ENCODE measurements around the gene MRTO4.
A peak's percentile ranks its signal among the peaks of the same experiment; 100 is the strongest.
"Not testable (repeated sequence)": the region's sequence is repeated elsewhere in the genome, so short reads cannot be mapped to it uniquely, and the experiment has no call there.

The MRTO4 gene

DNA sequence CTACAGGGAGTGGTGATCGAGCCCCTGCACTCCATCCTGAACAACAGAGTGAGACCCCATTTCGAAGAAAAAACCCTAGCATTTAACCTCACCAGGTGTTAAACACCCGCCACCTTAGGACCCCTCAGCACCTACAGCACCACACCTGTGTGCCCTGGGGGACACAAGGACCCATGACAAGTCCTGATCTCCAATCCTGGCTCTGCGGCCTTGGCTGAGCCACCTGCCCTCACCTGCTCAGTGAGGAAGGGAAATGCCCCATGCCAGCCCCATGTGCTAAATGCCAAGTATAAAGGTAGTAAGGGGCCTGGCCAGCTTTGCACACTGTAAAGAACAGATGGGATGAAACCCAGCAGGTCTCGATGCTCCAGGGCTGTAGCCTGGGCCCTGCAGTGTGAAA lies 11.1 kb downstream of the MRTO4 start:
- Histone ChIP-seq H3K79me1 (ENCODE audit: low read depth, low read length) (no peaks in the 10 kb centered on the region), H2AFZ (ENCODE audit: low read length) (no peak overlapping the region), H3K4ac (ENCODE audit: low read length) (no peak overlapping the region), H3K4me2 (ENCODE audit: insufficient read depth, low read length, poor library complexity, severe bottlenecking) (no peak overlapping the region), H2BK15ac (ENCODE audit: low read length) (no peak overlapping the region), H3K36me3 (replicated peaks in 1 of 2; ENCODE audit: control insufficient read depth in 2 of 2, insufficient read depth in 2 of 2, low read length in 2 of 2) (peaks cover 16 to 34% of the 10 kb centered on the region in 2 donors), H4K8ac (ENCODE audit: low read depth, low read length) (no peak overlapping the region), H2BK120ac (ENCODE audit: low read depth, low read length) (no peak overlapping the region), H2BK5ac (ENCODE audit: low read length) (no peak overlapping the region), H3K27me3 (ENCODE audit: control insufficient read depth in 3 of 3, insufficient read depth in 3 of 3, low read depth in 1 of 3, low read length in 3 of 3) (peaks cover 0 to 2% (median 0%) of the 10 kb centered on the region in 3 experiments), H3K14ac (ENCODE audit: low read length) (no peak overlapping the region), H3K9ac (ENCODE audit: low read depth, low read length, poor library complexity) (no peak overlapping the region), H3K27ac (replicated peaks; ENCODE audit: low read length) (no peak overlapping the region), H2AK5ac (ENCODE audit: low read depth, low read length) (no peak overlapping the region), H3K18ac (ENCODE audit: low read length) (no peak overlapping the region), H3K23ac (ENCODE audit: low read depth, low read length, poor library complexity) (peak overlapping the region; percentile 25), H4K91ac (ENCODE audit: low read depth, low read length, poor library complexity) (no peak overlapping the region), H3K4me1 (ENCODE audit: control insufficient read depth in 2 of 2, insufficient read depth in 1 of 2, low read depth in 1 of 2, low read length in 2 of 2) (no peaks in the 10 kb centered on the region), H3K9me3 (replicated peaks in 1 of 2; ENCODE audit: control insufficient read depth in 2 of 2, insufficient read depth in 1 of 2, low read depth in 1 of 2, low read length in 2 of 2) (no peaks in the 10 kb centered on the region), H3K4me3 (ENCODE audit: low read length in 2 of 2) (no peak overlapping the region), H2BK12ac (ENCODE audit: low read length) (no peak overlapping the region)
- DNase-seq (ENCODE audit: low spot score): no peak
- no CpG with 5 or more reads among the region's 5 CpGs for WGBS, 2 donors (ENCODE audit: extremely low coverage in 2 of 2, insufficient read length in 2 of 2, insufficient replicate concordance in 1 of 2)

DNA sequence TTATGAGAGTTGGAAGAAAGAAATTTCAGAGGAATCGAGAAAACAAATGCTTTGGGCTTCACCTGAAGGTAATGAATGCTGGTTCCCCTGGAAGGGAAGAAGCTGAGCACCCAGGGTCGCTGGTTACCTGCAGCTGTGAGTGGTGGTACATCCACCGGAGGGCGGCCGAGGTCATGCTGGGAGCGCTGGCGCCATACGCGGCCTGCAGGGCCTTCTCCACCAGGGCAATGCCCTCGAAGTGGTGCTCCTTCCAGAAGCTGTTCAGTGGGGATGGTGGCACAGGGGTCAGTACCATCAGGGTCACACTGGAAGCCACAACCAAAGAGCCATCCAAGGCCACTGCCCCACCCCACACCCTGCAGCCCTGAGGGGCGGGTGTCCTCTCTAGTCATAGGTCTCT lies 16.8 kb downstream of the MRTO4 start:
- H3K79me1 ChIP-seq (ENCODE audit: low read depth, low read length): no peaks in the 10 kb centered on the region
- no peaks in the 10 kb centered on the region for H3K36me3 ChIP-seq (replicated peaks in 1 of 2; ENCODE audit: control insufficient read depth in 2 of 2, insufficient read depth in 2 of 2, low read length in 2 of 2)
- no peak overlapping the region for H3K27ac ChIP-seq (replicated peaks; ENCODE audit: low read length)
- H3K9me3 ChIP-seq (replicated peaks in 1 of 2; ENCODE audit: control insufficient read depth in 2 of 2, insufficient read depth in 1 of 2, low read depth in 1 of 2, low read length in 2 of 2): no peaks in the 10 kb centered on the region
- no peak overlapping the region for H4K91ac ChIP-seq (ENCODE audit: low read depth, low read length, poor library complexity)
- peaks cover 0 to 2% (median 0%) of the 10 kb centered on the region in 3 experiments for H3K27me3 ChIP-seq (ENCODE audit: control insufficient read depth in 3 of 3, insufficient read depth in 3 of 3, low read depth in 1 of 3, low read length in 3 of 3)
- no peak overlapping the region for H3K14ac ChIP-seq (ENCODE audit: low read length)
- no CpG with 5 or more reads among the region's 11 CpGs for WGBS, 2 donors (ENCODE audit: extremely low coverage in 2 of 2, insufficient read length in 2 of 2, insufficient replicate concordance in 1 of 2)
- no peak overlapping the region for H2BK12ac ChIP-seq (ENCODE audit: low read length)
- H3K9ac ChIP-seq (ENCODE audit: low read depth, low read length, poor library complexity): no peak overlapping the region
- no peak overlapping the region for H2AK5ac ChIP-seq (ENCODE audit: low read depth, low read length)
- H2BK120ac ChIP-seq (ENCODE audit: low read depth, low read length): no peak overlapping the region
- H3K4me3 ChIP-seq (ENCODE audit: low read length in 2 of 2): no peak overlapping the region
- H3K23ac ChIP-seq (ENCODE audit: low read depth, low read length, poor library complexity): no peak overlapping the region
- no peak for DNase-seq (ENCODE audit: low spot score)
- no peak overlapping the region for H2BK15ac ChIP-seq (ENCODE audit: low read length)
- no peak overlapping the region for H4K8ac ChIP-seq (ENCODE audit: low read depth, low read length)
- no peak overlapping the region for H3K4me2 ChIP-seq (ENCODE audit: insufficient read depth, low read length, poor library complexity, severe bottlenecking)
- no peaks in the 10 kb centered on the region for H3K4me1 ChIP-seq (ENCODE audit: control insufficient read depth in 2 of 2, insufficient read depth in 1 of 2, low read depth in 1 of 2, low read length in 2 of 2)
- no peak overlapping the region for H2BK5ac ChIP-seq (ENCODE audit: low read length)
- no peak overlapping the region for H2AFZ ChIP-seq (ENCODE audit: low read length)
- H3K18ac ChIP-seq (ENCODE audit: low read length): no peak overlapping the region
- no peak overlapping the region for H3K4ac ChIP-seq (ENCODE audit: low read length)

DNA sequence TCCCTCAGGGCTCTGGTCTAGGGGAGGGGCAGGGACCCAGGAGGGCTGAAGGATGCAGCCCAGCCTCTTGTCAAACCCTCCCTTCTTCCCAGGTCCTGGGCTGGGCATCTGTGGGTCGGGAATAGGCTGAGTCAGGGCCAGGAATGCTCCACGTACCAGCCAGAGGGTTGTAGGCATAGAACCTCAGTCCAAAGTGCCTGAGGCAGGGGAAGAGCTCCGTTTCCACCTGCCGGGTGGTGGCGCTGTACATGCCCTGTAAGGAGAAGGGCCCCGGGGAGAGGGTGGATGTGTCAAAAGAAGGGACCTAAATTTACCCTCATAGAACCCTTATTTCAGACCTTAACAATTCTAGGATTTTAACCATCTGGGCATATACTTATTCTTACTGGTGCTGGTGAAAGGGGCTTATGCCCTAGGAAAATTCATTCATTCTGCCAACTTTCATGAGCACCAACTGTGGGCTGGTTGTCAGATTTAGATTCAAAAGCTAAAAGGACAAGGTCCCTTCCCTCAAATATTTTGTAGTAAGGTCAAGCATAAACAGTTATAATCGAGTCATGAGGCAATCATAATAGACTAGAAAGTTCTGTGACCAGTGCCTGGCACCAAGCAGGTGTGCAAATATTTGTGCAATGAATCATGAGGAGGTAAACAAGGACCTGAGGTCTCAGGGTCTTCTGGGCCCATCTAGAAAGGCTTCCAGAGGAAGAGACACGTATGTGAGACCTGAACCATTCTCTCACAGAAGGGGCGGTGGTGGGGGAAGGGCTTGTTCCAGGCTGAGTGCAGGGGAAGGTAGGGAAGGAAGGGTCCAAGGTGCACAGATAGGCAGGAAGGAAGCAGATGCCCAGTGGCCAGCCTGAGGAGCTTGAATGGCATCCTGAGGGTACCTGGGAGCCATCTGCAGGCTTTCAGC lies 18.1 kb downstream of the MRTO4 start:
- not testable (repeated sequence) for H3K4me3 ChIP-seq (ENCODE audit: low read length in 2 of 2); H3K9me3 ChIP-seq (replicated peaks in 1 of 2; ENCODE audit: control insufficient read depth in 2 of 2, insufficient read depth in 1 of 2, low read depth in 1 of 2, low read length in 2 of 2); H2BK15ac ChIP-seq (ENCODE audit: low read length); H3K4me1 ChIP-seq (ENCODE audit: control insufficient read depth in 2 of 2, insufficient read depth in 1 of 2, low read depth in 1 of 2, low read length in 2 of 2); H2BK5ac ChIP-seq (ENCODE audit: low read length); H3K23ac ChIP-seq (ENCODE audit: low read depth, low read length, poor library complexity); H3K18ac ChIP-seq (ENCODE audit: low read length); H2AK5ac ChIP-seq (ENCODE audit: low read depth, low read length); H3K27ac ChIP-seq (replicated peaks; ENCODE audit: low read length); H3K4ac ChIP-seq (ENCODE audit: low read length); H3K79me1 ChIP-seq (ENCODE audit: low read depth, low read length); H2AFZ ChIP-seq (ENCODE audit: low read length); DNase-seq (ENCODE audit: low spot score); H4K8ac ChIP-seq (ENCODE audit: low read depth, low read length); H3K27me3 ChIP-seq (ENCODE audit: control insufficient read depth in 3 of 3, insufficient read depth in 3 of 3, low read depth in 1 of 3, low read length in 3 of 3); H2BK12ac ChIP-seq (ENCODE audit: low read length); H3K9ac ChIP-seq (ENCODE audit: low read depth, low read length, poor library complexity); H2BK120ac ChIP-seq (ENCODE audit: low read depth, low read length); H3K36me3 ChIP-seq (replicated peaks in 1 of 2; ENCODE audit: control insufficient read depth in 2 of 2, insufficient read depth in 2 of 2, low read length in 2 of 2); H3K14ac ChIP-seq (ENCODE audit: low read length); H4K91ac ChIP-seq (ENCODE audit: low read depth, low read length, poor library complexity); H3K4me2 ChIP-seq (ENCODE audit: insufficient read depth, low read length, poor library complexity, severe bottlenecking)
- no CpG with 5 or more reads among the region's 9 CpGs for whole genome bisulfite sequencing, 2 donors (ENCODE audit: extremely low coverage in 2 of 2, insufficient read length in 2 of 2, insufficient replicate concordance in 1 of 2)

DNA sequence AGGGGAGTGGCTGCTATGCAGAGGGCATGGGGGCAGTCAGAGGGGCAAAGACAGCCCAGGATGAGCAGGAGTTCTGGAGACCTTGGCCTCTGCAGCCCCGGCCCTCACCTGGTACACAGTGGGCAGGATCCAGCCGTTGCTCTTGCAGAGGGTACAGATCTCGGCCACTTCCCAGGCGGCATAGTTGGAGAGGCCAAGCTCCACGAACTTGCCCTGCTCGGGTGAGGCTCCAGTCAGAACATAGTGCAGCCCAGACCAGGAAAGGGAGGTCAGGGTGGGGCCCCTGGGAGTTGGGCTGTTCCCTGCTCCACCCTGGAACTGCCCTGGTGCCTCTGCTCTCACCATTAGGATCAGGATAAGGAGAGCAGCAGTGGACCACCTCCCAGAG lies 18.7 kb downstream of the MRTO4 start:
- not testable (repeated sequence) for H3K36me3 ChIP-seq (replicated peaks in 1 of 2; ENCODE audit: control insufficient read depth in 2 of 2, insufficient read depth in 2 of 2, low read length in 2 of 2); H4K8ac ChIP-seq (ENCODE audit: low read depth, low read length); H2BK15ac ChIP-seq (ENCODE audit: low read length); H2BK120ac ChIP-seq (ENCODE audit: low read depth, low read length); H3K79me1 ChIP-seq (ENCODE audit: low read depth, low read length); H3K27ac ChIP-seq (replicated peaks; ENCODE audit: low read length); H3K9me3 ChIP-seq (replicated peaks in 1 of 2; ENCODE audit: control insufficient read depth in 2 of 2, insufficient read depth in 1 of 2, low read depth in 1 of 2, low read length in 2 of 2); H3K4me3 ChIP-seq (ENCODE audit: low read length in 2 of 2); H3K4me1 ChIP-seq (ENCODE audit: control insufficient read depth in 2 of 2, insufficient read depth in 1 of 2, low read depth in 1 of 2, low read length in 2 of 2); H3K9ac ChIP-seq (ENCODE audit: low read depth, low read length, poor library complexity); H2BK12ac ChIP-seq (ENCODE audit: low read length); H3K14ac ChIP-seq (ENCODE audit: low read length); H2AK5ac ChIP-seq (ENCODE audit: low read depth, low read length); H2AFZ ChIP-seq (ENCODE audit: low read length); H3K4ac ChIP-seq (ENCODE audit: low read length); DNase-seq (ENCODE audit: low spot score); H3K18ac ChIP-seq (ENCODE audit: low read length); H2BK5ac ChIP-seq (ENCODE audit: low read length); H3K4me2 ChIP-seq (ENCODE audit: insufficient read depth, low read length, poor library complexity, severe bottlenecking); H3K27me3 ChIP-seq (ENCODE audit: control insufficient read depth in 3 of 3, insufficient read depth in 3 of 3, low read depth in 1 of 3, low read length in 3 of 3); H3K23ac ChIP-seq (ENCODE audit: low read depth, low read length, poor library complexity); H4K91ac ChIP-seq (ENCODE audit: low read depth, low read length, poor library complexity)
- WGBS, 2 donors (ENCODE audit: extremely low coverage in 2 of 2, insufficient read length in 2 of 2, insufficient replicate concordance in 1 of 2): no CpG with 5 or more reads among the region's 6 CpGs
